GM18520 (cell line): ENCODE results near the gene HOXD12.

Experiments used
- ATAC-seq: cut with Tn5 transposase; IDR thresholded peaks from one replicate; pipeline ENCODE4 v1.9.1; 2021; ENCODE audit not compliant: unreplicated experiment

The HOXD12 gene

DNA sequence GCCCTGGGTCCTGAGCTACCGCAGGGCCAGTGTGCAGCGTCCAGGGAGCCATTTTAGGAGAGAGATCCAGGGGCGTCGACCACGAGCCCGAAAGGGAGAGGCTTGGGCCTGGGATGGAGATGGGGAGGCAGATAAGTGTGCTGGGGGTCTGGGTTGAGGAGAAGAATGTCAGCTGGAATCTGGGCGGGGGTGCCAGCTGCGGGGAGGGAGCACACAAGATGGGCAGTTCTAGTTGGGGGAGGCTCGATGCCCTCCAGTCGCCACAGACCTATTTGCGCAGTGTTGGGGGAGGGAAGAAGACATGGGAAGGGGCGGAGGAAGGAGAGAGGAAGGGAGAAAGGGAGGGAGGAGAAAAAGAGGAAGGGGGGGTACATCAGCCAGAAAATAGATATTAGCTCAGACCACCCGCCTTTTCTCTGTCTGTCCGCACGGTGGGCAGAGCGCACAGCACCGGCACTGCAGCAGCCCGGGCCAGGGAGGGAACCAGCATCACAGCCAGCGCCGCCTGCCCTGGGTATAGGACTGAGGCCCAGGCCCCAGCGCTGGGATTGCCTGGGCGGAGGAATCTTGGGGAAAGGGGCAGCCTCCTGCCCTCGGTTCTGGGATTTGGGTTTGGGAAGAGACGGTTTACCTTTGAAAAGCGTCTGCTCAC, 5.6 kb downstream of the HOXD12 start:
- no peak for ATAC-seq

DNA sequence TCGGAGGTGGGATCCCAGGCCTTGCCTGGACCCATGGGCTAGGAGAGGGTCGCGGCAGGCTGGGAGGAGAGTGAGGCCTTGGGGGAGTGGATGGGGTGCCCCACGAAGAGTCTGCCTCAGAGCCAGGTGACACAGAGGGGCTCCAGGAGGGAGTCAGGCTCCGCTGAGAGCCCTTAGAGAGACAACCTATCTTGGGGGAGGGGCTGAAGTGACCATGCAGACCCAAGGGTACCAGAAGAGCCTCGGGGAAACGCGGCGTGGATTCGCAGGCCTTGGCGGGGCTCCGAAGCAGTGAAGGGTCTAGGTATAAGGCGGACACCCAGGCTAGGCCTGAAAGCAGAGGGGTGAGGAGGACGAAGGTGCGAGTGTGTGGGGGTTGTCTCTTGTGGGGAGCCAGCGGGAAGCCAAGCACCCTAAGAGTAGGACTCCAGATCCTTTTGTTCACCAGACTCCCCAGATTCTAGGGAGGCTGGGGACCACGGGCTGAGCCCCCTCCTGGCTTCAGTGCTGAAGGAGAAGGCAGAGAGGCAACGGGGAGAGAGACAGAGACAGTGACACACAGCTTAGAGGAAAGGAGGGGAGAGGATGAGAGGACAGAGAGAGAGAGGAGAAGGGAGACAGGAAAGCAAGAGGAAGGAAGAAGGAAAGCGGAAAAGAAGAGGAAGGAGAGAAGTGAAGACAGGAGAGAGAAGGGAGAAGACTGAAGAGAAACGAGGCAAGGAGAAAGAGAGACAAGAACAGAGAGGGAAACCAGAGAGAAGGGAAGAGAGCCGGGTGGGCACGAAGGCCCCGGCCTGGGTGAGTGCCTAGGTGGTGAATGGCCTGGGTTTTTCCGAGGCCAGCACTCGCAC, 6.4 kb downstream of the HOXD12 start:
- no peak for ATAC-seq

DNA sequence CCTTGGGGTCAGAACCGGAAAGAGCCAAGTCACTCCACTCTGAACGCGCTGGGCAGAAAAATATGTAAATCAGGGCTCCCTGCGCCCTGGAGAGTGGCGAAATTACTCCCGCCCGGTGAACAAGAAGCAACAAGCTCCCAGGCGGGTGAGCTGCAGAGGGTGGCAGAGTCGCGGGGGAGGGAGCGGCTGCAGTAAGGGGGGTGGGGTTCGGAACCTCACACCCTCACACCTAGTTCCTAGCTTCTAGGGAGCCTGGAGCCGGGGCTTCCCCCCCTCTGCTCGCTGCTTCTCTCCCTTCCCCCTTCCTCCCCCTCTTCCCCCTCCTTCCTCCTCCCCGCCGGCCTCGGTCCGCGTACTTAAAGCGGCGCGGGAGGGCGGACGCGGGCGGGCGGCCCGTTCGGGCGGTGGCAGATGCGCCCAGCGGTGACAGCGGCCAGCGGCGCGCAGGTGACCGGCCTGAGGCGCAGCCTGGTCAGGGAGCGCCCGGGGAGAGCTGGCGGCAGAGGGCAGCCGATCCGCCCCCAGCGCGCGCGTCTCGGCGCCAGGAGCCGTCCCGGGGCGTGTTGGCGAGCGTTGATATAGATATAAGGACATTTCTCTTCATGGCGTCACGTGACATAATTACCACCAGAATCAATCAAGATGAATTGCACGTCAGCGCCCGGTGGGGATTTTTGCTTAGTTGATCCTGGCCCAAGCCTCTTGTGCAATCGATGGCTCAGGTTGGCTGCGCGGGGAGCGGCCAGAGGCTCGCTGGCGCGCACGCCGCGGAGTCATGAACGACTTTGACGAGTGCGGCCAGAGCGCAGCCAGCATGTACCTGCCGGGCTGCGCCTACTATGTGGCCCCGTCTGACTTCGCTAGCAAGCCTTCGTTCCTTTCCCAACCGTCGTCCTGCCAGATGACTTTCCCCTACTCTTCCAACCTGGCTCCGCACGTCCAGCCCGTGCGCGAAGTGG, 7.3 kb downstream of the HOXD12 start, which contains the start of gene HOXD11:
Gene HOXD11, plus strand, starts transcription at position 700 of the 959 bp plus-strand sequence. Its CDS starts 76 bp downstream, at position 776.
- ATAC-seq, result no peak

DNA sequence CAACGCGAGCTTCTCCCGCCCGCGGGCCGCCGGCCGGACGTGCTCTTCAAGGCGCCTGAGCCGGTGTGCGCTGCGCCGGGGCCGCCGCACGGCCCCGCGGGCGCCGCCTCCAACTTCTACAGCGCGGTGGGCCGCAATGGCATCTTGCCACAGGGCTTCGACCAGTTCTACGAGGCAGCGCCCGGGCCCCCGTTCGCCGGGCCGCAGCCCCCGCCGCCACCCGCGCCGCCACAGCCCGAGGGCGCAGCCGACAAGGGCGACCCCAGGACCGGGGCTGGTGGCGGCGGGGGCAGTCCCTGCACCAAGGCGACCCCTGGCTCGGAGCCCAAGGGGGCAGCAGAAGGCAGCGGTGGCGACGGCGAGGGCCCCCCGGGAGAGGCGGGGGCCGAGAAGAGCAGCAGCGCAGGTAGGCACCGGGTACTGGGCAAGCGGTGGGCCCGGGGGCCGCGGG, 8.2 kb downstream of the HOXD12 start:
- no peak for ATAC-seq

DNA sequence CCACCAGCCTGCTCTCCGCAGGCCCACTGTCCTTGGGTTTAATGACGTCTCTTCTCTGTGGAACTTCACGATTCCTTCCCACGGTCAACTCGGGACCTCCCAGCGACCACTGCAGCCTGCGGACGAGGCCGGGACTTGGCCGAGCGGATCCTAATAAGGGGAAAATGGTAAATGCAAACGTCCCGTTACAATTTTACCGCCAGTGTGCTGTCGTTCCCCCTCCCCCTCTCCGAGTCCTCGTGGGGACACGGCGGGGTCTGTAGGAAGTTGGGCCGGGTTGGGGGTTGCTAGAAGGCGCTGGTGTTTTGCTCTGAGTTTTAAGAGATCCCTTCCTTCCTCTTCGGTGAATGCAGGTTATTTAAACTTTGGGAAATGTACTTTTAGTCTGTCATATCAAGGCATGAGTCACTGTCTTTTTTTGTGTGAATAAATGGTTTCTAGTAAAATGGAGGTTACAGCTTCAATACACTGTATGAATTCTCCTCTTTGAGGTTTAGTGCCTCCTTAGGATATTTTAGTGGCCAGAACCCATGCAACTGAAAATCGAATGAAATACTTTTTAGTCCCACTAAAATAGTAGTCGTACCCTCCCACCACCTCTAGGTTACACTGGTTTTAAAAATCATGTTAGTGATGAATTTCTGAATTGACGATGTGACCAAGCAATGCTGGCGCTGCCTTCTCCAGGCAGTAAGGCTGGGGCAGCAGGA, 9.8 kb downstream of the HOXD12 start:
- ATAC-seq, result no peak

DNA sequence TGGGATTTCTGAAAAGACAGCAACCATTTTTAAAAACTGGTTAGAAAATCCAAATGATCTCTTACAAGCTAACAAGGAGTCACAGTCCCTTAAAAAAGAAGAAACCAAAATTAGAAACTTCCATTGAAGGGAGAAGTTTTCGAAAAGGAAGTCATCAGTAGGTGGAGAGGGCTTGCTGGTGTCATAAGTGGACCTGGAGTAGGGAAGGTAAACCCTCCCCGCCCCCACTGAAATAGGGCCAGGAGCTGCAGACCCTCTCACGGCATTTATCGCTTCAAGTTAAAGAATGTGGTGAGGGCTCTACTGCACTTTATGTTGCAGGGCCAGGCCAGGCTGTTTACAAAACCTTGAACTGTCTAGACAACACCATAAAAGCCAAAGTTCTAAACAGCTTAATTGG, 10.4 kb downstream of the HOXD12 start:
- no peak for ATAC-seq

DNA sequence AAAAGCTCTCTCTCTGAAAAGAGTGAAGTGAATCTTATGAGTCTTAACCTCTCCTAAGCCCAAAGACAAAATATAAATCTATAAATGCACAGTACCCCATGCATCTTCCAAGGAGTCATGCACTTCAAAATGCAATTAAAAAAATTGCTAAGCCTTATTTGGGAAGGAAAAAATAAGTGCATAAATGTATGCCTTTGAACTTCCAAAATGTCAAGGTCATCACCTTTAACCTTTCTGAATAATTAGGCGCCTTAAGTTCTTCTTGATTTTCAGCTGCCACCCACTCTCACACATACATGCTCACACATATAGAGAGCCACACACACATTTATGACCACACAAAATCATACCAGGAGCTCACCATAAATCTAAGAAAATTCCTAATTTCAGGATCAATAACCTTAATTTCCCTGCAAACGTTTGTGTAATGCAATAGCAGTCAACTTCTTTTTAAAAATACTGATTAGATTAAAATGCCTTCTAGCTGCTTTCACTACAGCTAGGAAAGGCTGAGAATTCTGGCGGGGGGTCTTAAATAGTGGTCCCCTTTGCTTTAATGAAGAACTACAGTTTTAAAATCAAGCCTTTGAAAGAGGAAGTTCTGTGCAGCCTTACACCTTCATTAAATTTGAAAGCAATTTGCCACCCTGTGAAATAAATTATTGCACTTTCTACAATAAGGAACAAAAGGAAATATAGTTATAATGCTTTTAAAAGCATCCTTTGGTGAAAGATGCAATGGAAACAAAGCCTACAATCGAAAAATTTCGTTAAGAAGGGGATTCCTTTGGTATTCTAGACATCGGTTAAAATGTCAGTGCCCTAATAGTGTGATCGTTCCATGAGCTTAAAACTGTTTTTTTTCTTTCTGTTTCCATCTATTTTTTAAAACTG, 11.1 kb downstream of the HOXD12 start:
- no peak for ATAC-seq

DNA sequence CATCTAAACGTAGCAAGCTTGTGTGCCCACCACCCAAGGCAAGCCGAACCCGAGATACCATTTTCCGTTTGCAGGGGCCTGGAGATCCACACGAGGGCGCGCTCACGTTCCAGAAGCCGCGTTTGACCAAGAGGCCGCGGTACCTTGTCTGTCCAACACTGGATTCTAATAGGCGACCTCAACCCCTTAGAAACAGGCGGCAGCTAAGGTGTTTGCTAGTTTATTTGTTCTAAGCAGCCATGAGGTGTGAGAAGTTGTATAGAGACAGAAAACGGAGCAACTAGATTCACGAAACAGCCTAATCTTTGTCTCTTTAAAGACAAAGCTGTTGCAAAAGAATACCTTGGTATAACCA, 11.7 kb downstream of the HOXD12 start:
- no peak for ATAC-seq

DNA sequence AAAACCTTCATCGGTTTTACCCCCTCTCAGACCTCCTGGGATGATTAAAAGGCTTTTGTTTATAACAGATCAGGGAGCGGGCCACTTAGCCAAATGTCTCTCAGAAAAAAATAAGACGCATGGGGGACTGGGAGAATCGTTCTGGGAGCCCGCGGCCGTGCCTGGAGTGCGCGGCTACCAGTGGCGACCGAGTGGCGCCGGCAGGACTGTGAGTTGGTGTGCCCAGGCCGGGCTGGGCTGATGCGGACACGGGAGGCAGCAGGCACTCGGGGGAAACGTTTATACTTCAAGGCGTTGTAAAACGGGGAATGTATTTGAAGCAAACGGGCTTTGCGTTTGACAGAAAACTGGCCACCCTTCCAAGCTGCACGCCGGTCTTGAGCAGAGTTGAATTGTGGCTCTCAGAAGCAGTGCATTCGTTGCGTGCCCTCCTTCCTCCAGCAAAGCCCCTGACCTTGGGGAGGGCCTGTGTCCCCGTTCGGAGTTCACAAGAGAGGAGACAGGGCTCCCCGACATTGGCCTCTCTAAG, 12.3 kb downstream of the HOXD12 start:
- no peak for ATAC-seq

DNA sequence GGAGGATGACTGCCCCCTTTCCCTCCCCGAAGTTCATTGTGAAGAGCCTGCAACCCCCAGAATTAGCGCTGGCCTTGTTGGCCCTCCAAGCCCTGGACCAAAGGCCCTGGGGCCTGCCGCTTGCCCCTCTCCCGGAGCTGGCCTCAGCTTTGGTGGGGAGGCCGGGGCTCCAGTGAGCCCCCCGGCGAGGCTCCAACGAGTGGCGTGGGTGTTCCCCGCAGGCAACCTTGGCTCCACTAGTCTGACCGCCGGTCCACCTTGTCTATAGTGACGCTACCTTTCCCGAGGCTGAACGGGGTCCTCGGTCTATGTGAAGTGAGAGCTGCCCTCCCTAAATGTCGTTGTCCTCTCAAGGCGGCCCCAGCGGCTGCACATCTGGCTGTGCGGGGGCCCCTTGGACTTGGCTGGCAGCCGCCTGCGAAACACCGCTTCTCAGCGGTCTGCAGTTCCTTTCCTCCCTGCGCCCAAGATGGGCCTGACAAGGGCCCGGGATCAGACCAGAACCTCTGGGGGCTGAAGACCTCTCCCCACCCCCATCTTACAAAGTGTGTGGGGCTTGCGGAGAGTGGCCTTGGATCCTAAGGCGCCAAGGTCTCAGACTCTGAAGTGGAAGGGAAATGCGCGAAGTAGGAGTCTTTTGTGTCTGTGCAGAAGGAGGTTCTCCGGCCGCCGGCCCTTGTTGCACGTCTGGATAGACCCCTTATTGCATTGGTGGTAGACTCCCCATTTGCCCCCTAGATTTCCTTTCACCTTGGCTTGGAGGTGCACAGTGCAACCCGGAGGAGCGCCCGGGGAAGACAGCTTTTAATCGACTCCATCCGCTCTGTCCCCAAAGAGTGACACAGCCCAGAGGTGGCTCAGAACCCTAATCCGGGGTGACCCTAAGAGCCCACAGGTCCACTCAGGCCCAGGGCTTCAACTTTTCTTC, 13.0 kb downstream of the HOXD12 start:
- ATAC-seq, result no peak

DNA sequence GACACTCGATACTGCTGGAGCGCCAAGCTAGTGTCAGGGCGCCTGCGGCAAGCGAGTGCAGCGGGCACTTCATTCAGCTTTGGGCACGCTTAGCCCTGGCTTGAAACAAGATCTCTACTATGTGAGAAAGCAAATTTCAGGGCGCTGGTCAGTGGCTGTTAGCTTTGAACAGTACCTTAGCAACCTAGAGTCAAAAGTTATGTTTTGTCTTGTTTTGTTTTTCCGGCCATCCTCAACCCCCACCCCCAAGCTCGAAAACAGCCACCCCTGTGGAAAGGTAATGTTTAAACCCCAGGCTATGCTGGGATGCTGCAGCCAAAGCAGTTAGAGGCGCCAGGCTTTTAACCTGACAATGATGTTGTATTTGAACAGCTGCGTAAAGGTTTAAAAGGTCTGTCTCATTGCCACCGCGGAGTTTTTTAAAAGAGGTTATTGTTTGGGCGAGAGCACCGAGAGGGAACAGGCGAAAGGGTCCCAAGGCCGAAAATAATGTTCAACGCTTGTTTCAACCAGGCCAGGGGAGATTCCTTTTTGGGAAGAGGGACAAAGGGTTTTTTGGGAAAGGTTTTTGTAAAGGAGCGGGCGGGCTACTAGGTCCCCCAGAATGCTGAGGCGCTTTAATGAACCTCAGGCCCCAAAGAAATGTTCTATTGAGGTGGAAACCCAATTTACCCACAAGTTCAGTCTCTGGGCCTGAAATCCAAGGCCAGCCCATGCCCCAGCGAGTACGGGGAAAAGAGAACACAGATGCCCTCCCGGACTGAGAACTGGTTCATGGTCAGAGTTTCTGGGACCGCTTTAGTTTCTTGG, 14.7 kb downstream of the HOXD12 start:
- no peak for ATAC-seq

DNA sequence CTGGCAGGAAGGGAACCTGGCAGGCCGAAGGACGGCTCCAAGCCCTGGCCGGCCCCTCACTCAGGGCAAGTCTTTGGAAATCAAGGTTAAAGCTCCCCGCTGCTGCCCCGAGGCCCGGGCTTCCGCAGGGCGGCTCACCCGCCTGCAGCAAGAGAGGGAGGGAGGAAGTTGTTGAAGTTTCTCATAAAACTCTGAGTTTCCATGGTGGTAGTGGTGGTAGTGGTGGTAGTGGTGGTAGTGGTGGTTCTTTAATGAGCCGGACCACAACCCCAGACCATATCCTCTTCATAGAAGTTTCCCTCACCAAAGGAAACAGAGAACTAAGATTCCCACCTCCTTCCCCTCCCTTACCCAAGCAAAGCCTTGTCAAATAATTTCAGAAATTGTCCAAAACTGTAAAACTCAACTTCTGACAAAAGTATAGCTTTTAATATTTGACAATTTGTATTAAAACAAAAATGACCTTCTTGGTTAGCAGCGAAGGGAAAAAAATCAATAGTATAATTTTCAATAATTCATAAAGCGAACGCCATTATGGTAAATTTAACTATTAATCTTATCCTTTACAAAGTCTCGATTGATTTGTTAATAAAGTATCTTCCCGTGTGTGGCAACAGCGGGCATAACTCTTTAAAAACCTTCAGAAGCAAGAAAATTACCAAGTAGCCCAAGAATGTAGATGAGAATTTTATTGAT, 15.5 kb downstream of the HOXD12 start:
- no peak for ATAC-seq

DNA sequence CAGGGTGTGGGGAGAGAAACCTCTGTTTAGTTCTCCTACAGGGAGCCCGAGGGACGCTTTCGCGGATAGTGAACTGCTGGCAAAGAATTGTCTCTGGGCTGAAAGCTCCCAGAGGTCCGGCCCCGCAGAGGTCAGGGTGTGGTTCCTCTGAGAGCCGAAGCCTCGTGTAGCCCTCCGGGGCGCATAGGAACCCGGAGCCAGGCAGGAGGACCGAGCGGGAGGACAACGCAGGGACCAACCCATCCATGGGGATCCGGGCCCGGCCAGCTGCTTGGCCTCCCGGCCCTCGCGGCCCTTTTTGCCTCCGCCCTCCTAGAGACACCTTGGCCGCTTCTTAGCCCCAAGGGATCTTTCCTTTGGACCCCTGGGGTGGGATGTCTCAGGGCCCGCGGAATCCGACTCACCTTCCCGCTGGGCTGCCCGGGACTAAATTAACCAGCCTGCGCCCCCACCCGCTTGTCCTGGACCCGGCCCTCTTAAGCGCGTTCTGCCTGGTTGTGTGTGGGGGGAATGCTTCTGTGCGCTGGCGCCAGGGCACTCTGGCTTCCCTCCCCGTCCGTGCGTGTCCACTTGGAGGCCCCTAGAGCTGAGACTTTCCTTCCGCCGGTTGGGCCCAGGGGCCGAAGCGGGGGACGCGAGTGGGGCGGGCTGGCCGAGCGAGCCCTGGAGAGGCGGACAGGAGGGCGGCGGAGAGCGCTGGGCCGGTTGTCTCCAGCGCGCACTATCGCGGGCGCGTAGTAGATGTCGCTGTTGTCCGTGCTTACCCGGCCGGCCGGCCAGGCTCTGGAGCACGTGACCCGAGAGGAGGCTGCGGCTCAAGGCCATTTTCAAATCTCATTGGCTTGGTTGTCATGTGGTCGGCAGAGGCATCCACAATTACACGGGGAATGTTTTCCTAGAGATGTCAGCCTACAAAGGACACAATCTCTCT, 16.6 kb downstream of the HOXD12 start, which contains the start of gene HOXD10:
Gene HOXD10, plus strand, starts transcription at position 896 of the 931 bp plus-strand sequence. CDS start 56 bp downstream, outside the sequence.
- no peak for ATAC-seq

DNA sequence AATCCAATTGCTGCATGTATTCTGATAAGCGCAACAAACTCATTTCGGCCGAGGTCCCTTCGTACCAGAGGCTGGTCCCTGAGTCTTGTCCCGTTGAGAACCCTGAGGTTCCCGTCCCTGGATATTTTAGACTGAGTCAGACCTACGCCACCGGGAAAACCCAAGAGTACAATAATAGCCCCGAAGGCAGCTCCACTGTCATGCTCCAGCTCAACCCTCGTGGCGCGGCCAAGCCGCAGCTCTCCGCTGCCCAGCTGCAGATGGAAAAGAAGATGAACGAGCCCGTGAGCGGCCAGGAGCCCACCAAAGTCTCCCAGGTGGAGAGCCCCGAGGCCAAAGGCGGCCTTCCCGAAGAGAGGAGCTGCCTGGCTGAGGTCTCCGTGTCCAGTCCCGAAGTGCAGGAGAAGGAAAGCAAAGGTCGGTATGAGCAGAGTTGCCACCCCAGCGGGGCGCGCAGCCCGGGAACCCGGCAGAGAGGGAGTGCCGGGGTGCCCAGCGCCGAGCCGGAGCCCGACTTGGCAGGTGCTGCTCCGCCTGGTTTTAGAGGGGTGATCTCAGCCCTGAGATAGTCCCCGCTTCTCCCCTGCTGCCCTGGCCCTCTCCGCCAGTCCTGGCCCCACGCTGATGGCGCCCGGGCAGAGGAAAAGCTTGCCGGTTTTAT, 17.7 kb downstream of the HOXD12 start:
- ATAC-seq, result no peak

DNA sequence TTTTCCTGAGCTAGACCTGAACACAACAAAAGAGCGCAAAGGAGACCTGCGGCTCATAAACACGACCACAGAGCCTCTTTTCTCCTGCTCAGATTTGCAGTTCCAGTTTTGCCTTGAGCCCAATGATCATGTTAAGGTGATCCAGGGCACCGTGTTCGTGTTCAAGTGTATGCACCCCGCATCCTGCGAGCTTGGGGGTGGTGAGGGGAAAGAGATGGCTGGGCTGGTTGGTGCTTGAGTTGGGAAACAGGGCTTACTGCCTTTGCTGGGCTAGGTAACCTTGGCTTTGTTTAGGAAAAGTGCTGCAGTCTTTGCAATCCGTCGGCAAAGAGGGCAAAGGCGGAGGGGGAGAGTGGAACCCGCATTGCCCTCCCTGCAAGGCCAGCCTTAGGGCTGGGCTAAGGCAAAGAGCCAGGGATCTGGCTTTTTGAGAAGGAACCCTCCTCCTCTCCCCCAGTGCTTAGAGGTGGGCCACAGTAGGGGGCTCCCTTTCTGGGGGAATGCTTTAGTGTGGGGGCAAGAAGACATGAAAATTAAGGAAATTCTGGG, 18.3 kb downstream of the HOXD12 start:
- ATAC-seq, result no peak
